Renal cortical epithelial cell (primary cell): ENCODE measurements around the gene MTUS2. TPM values are rescaled to one million over a fixed set of nuclear protein-coding genes. Genes with fewer than 3 reads are reported as not detected.

ENCODE experiments used
- DNase-seq: peaks from one replicate; pipeline ENCODE4 v3.0.0-alpha.2; 2011; ENCODE audit warnings: low read depth
- total RNA-seq: library from RNA; depleted of rRNA; stranded (reverse); fragments of >200 nt; gene quantifications from 2 replicates; pipeline ENCODE4 v1.2.3, GENCODE V29; 2014

MTUS2 gene
- total RNA-seq, 1 donor from 2014 or later, result under 0.01 TPM

DNA sequence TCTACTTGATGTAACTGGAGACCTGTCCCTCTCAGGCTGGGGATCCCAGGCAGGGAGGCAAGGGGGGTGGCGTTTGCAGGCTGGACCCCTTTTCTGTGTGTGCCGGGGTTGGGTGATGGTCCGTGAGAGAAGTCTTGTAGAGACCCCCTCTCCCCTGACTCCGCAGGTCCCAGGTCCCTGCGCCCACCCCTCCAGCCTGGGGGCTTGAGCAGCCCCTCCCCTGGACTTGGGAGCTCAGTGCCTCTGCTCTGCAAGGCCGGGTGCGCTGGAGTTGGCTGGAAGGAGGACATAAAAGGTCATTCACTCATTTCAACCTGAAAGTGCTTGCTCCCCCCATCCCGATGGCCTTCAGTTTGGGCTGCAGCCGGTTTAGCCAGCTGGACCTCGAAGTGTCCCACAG lies 685.8 kb downstream of the MTUS2 start:
- DNase-seq, result no peak

DNA sequence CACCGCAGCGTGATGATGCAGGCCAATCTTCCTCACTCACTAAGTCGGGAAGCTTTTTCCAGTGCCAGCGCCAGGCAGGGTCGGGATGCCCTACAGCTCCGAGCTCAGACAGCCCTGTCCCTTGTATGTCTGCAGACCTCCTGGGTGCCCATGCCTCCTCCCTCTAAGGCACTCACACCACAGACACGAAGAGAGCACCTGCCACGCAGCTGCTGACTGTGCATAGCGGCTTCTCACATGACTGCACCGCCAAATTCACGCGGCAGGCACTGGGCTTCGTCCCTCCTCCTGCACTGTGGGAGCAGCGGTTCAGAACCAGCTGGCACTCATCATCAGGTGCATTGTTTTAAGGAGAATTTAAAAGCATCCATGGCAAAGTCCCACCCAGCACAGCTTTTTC lies 687.2 kb downstream of the MTUS2 start:
- peak; percentile 20 for DNase-seq

DNA sequence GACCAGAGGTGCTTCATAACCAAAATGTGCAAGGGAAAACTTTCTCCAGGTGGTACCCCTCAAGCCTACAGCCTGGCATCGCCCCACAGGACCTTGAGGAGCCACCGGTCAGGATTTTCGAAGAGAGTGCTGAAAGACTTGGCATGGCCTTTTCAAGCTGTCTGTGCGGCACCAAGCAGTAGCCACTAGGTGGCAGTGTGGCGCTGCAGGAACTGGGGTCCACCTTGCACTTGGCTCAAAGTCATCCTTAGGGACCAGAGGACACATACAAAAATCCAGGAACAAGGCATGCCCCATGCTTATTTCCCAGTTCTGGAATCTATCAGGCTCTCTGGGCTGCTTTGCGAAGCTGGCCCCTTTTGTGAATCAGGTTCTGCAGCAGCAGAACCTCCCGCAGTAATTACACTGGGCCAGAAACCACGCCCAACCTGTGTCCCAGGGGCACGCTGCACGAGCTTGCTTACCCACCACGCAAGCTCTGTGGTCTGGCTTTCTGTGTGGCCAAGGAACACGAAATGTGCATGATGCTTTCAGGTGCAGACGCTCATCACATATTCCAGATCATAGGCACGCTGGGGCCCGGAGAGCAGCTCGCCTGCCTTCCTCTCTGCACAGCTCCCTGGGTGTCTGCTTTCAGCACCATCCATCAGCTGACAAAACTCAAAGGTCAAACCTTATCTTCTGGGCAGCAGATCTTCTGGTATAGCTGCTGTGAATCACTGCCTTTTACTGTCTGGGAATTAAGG lies 688.2 kb downstream of the MTUS2 start:
- DNase-seq, result peak; percentile 67

DNA sequence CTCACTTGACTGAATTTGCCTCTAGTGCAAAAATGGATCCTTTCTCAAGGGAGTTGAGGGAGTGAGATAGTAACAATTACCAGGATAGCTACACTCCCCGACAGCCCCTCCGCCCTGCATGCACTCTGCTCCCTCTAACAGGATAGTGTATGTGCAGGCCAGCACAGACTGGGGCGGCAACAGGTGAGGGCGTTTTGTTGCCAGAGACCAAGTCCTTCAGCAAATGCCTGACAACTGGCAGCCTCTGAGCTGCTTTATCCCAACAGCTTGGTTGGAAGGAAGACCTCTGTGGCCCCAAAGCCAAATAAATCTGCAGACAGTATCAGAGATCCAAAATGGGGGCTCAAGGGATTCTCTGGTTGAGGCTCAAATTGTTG lies 688.7 kb downstream of the MTUS2 start:
- DNase-seq, result no peak

DNA sequence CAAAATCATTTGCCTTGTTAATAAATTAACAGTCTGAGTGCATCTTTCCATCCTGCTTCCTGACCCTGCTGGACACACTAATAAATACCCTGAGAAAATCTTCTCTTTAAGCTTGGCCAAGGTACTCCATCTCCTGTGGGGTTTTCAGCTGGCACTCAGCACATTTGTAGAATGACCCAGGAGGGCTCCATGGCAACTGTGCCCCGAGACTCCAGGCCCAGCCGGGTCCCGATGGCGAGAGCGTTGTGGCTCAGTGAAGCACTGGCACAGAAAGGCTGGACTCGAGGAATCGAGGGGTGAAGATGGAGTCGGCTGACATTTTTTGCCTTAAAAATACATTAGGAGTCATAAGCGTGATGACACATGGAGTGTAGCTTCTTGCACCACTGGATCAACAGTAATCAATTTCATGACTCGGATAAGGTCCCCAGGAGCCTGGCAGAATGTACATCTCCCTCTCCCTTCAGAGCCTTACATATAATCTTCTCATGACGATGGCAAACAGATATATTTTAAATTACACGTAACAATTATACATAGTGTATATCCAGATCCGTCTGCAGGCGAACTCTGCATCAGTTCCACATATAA lies 690.0 kb downstream of the MTUS2 start:
- DNase-seq, result no peak

DNA sequence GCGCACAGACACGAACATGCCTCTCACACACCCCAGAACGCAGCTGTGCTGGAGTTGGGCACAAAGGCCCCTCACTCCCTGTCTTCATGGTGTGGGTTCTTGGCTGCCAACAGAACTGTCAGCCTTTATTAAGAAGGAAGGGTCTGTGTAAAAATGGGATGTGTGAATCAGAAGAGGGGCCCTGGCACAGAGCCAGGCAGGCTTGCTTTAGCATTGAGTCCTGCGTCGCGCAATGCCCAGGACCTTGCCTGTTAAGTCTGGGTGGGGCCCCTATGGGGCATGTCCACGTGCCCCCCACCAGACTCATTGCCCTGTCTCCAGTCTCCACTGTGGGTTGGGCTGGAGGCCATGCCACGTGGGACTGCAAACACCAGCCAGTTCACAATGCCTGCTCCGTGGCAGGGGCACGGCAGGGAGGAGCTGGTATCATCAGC lies 690.5 kb downstream of the MTUS2 start:
- no peak for DNase-seq

DNA sequence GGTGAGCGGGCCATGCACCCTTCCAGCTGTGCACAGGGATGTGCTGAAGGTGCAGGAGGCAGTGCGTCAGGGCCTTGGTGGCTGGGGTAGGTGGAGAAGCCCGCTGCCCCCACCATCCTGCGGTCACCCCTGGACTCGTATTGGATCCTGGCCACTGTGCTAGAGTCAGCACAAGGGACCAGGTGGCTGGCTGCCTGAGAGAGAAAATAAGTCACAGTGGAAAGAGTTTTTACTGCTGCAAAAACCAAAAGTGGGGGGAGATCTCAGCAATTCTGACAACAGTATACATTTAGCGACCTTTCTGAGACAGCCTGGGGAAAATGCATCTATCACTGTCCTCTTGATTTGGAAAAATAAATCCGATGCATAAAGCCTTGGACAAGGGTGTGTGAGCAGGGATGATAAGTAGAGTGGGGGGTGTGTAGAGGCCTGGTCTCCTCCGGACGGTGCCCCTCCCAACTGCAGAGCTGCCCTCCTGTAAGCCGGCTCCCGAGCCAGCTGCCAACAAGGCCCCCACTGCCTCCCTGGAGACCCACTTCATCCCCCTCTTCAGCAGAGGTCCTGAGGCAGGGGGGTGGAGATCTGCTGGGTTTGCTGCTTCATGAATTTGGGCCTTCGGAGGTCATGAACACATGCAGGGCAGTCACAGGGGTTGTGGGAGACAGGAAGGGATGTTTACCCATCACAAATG lies 691.1 kb downstream of the MTUS2 start:
- no peak for DNase-seq

DNA sequence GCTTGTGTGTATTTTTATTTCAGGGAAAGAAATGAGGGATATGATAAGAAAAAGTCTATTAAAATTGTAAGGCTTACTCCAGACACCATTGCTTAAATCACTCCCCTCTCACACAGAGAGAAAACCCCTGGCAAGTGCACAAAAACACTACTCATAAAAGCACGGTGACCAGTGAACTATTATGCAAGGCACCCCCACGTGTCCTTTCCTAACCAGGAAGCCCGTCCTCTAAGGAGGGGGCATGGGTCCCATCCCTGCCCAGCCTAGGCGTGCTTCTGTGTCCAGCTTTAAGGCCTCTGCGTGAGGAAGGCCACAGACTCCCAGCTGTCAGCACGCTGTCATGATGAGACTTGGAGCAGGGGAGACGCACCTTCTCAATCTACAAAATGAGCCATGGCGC lies 691.8 kb downstream of the MTUS2 start:
- no peak for DNase-seq

DNA sequence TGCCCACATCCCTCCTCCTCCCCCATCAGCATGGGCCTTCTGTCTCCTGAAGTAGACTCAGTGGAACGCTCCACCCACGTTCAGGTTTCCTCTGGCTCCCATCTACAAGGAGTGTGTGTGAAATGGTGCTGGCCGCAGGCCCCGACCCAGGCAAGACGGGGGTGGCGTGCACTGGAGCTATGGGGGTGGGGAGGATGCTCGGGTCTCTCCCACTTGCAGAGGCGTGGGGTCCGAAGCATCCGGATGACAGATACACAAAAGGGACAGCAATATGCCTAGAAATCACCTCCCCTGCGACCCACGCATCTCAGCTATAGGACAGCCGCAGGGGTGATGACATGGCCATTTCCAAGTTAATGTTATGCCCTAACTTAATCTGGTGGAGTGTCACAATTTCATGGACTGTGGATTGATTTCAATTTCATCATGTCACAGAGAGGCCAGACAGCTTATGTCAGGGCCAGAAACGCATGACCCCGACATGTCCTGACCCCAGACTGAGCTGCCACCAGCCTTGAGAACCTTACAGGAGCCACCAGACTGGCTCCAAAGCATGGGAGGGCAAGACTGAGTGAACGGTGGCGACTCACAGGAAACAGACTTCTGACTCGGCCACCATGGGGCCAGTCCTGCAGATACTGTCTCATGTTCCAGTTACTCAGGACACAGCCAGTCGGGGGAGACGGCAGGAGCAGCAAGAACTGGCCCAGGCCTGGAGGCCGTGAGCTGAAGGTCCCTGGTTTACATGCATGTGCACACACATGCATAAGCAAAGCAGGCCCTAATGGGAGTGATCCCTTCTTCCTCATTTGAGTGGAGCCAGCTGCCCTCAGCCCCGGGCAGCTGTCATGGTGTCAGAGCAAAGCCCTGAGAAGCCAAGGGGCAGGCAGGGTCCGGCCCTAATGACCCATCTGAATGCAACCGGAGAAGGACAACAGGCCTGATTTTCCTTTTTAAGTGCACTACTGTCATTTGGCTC lies 693.2 kb downstream of the MTUS2 start:
- DNase-seq, result no peak

DNA sequence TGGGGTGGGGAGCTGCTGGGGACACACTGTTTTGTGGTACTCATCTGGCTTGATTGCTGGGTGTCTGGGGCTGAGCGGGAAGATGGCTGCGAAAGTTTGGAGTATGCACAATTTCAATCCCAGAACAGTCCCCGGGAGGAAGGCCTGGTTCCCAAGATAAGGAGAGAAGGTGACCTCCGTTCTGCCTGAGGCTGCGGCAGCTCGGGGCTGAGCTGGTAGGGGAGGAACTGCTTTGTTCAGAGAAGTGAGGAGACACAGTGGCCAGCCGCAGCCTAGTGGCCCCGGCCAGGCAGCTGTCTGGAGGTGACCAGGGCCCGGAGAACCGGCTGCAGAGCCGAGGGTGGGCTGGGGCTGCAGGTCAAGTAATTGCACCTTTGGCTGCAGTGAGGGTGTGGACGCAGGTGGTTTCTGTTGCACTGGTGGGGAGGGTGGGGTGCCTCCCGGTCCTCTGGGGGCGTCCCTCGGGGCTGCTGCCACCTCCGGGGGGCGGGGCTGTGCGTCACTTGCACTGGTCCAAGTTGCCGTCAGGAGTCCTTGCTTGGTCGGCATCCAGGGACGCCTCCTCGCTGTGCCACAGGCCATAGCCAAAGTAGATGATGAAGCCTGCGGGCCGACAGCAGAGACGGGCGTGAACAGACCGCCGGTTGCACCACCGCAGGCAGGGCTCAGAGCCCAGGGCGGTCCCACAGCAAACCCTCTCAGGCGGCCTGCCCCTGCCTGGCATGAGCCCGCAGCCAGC lies 694.0 kb downstream of the MTUS2 start:
- no peak for DNase-seq

DNA sequence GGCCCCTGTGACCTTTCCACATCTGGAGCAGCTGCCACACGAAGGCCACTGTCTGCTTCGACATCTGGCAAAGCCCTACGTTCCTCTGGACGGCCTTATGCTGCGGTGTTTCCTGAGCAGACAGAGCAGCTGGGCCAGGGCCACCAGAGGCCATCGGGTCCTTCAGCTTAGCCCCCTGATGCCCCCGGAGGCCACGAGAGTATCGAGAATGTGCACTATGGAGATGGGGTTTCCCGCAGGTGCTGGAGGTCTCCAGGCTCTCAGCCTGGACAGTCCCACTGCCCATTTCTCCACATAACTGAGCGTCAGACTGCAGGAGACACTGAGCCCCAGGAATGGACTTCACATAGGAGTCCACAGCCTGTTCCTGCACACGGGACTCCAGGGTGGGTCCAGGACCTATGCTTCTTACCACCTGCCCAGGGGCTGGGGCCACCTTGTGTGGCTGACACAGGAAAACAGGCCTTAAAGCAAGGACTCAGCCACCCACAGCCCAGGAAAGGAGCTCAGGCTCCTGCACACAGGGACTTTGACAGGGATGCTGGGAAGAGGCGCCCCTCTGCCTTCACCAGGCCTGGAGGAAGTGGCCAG lies 694.7 kb downstream of the MTUS2 start:
- no peak for DNase-seq

DNA sequence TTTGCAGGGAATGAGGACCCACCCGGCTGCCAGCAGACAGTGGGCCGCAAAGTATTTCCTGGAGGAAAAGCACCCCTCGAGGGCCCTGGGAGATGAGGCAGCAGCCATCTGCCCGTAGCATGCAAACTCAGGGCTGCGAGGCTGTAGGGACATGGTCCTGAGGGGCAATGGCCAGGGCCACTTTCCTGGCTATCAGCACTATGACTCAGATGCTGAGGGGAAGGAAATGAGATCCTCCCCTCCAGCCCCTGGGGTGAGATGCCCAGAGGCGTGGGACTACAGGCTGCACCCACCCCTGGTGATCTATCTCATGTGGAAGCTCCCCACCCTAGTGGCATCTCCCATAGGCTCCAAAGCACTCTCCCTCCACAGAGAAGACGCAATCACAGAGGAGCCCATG lies 695.2 kb downstream of the MTUS2 start:
- no peak for DNase-seq

DNA sequence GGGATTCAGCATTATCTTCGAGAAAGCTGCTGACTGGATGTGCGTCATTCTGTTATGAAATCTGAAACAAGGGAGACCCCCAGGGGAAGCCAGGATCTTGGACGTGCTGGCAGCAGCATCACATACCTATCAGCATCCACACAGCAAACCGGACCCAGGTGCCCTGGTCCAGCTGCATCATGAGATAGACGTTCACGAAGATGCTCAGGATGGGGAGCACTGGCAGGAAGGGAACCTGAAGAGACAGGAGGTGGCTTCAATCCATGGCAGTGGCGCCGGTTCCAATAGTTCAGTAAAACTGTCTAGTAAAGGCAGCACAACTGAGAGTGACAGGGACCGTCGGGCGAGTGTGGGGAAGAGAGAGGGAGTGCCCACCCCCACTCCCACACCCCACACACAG lies 695.9 kb downstream of the MTUS2 start:
- DNase-seq, result no peak

DNA sequence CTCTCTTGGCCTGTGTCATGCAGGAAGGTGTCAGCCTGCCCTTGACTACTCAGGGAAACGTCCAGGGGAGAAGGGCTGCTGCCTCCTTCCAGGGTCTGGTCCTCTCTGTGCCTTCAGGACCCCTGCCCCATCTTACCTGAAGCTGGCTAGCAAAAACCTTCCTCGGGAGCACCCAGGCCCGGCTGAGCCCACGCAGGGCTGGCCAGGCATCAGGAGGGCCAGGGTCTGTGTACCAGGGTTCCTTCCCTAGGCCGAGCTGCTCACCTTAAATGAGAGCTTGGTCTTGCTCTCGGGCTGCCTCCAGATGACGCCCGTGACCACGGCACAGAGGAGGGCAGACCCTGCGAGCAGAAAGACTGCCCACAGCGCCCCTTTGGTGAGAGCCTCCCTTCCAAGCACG lies 696.7 kb downstream of the MTUS2 start:
- DNase-seq, result no peak

DNA sequence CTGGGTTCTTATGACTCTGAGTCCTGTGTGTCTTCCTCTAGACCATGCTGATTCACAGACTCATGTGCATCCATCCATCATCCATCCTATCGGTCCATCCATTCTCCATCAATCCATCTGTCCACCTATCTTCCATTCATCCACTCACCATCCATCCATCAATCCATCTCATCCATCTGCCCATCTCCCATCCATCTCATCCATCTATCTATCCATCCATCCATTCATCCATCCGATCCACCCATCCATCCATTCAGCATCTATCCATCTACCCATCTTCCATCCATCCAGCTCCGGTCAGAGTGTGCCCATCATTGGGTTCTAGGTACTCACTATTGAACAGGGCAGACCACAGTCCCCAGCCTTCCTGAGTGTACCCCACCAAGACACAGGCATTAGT lies 699.8 kb downstream of the MTUS2 start:
- no peak for DNase-seq

DNA sequence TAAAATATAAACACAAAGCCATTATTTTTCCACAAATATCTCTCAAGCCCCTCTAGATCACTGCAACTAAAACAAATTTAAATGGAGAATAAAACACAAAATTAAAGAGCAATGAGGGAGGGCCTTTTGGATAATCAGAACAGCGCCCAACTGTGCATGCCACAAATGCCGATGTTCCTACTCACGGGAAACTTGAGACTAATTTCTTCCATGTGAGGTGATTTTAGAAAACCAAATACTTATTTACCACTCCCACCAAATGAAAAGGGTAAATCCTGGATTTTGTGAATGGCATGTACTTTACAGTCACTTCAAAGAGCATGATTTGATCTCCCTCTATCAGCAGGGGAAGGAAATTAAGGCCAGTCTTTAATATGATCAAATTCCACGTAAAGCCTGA lies 700.5 kb downstream of the MTUS2 start:
- DNase-seq, result peak; percentile 37

DNA sequence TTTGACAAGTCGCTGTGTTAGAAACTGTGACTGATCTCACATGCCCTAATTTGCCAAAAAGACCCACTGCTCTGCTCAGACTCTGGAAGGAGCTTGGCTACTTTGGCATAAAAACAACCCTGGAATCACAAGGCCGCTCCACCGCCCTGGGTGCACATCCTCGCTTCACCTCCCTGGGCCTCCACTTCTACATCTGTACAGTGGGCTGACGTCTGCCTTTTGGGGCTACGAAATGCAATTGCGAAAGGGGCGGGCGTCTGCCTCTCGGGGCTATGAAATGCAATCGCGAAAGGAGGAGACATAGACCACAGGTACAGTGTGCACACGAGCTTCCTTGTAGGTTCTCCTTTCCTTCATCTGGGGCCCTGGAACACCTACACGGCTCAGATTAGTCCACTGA lies 701.2 kb downstream of the MTUS2 start:
- no peak for DNase-seq

DNA sequence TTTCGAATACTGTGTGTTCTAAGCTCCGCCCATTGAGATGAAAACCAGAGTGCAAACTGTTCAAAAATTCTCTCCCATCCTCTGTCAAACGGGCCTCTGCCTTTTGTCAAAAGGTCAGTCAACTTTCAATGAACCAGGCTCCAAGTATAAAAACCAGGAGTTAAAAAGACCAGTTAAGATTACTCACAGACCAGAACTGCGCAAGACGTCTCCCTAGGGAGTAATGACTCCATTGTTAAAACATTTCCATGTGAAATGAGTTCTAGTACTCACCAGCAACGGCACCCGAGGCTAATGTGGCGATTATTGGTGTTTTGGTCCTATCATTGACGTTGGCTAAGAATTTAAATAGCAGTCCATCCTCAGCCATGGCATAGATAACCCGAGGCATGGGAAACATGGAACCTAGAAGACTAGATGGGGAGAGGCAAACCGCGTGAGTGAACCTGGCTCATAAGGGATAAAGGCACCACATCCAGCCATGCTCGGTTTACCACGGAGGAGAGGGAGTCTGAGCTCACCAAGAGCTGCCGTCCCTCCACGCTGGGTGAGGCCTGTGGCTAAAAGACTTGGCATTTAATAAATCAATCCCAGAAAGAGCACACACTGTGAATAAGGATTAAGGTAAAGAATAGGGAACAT lies 702.0 kb downstream of the MTUS2 start:
- DNase-seq, result no peak

DNA sequence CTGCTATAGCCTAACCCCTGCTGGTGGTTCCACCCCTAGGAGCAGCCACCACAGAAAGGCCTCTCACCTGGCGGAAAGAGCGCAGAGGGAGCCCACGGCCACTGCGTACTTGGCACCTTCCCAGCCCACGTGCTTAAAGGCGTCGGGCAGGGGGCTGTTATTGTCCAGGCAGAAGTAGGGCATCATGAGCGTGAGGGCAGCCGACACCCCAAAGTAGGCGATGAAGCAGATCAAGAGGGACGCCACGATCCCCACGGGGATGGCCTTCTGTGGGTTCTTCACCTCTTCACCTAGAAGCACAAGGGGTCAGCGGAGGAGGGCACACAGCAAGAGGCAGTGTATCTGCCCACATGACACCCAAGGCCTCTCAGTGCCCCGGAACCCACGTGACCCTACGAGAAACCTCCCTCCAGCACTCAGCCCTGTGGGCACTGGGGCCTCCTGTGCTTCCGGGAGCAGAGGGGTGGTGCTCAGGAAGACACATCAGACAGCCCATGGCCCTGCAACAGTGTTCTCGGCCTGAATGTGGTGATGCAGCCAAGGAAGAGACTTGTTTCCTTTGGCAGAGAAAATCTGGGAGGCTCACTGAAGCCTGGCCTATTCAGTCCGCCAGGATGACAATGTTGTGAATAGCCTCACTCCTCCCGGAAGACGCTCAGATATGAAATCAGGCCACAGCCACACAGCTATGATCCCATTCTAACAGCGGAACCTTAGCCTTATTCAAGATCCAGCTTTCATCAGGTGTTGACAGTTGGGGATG lies 703.2 kb downstream of the MTUS2 start:
- DNase-seq, result no peak

DNA sequence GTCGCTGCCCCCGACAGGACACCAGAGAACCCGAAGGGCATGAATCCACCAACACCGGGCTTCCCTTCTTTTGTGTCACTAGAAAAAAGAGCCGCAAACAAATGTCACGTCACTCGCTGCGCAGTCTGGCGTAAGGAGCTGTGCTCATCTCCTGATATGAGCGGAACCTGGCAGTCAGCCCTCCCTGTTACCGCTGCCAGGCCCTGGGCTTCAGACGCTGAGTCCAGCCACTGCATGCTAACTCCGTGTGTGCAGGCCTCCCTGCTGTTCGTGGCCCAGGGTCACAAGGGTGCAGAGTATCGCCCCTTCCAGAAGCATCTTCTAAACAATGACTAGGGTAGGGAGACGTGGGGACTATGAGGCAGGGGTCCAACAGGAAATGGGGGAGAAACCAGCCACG lies 704.0 kb downstream of the MTUS2 start:
- DNase-seq, result no peak
